Retina (tissue), 1 donor: ENCODE data around the gene CRY1.
"Not testable (repeated sequence)": the region's sequence is repeated elsewhere in the genome, so short reads cannot be mapped to it uniquely, and the experiment has no call there.

Source experiments
- DNase-seq: peaks from one replicate; pipeline ENCODE4 v3.0.0-alpha.2; 2016

Gene CRY1

DNA sequence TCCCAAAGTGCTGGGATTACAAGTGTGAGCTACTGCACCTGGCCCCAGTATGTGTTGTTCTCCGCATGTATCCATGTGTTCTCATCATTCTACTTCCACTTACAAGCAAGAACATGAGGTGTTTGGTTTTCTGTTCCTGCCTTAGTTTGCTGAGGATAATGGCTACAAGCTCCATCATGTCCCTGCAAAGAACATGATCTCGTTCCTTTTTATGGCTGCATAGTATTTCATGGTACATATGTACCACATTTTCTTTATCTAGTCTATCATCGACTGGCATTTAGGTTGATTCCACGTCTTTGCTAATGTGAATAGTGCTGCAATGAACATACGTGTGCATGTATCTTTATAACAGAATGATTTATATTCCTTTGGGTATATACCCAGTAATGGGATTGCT is 97.2 kb downstream of the CRY1 start:
- not testable (repeated sequence) for DNase-seq

DNA sequence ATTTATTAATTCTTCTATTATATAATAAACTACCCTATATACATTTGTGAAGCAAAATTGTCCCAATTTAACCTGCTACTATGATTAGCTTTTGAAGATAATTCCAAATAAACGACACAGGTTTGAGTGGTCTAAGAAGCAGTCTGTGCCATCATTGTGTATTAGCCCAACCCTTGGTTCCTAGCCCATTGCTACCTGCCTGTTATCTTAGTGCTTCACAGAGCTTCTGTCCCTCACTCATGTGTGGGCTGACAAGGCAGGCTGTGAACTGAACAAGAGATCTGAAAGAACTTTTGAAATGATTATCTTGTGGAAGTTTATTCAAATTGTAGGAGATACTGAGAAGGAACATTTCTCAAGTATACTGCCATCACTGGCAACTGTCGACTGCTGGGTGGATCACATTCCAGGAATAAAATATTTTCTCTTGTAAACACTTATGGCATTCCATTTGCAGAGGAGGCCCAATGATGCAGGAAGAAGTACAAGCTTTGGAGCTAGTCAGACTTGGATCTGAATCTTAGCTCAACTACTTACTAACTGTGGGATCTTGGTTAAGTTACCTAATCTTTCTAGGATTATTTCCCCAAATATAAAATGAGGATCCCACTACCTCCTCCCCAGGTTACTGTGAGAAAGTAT is 98.6 kb downstream of the CRY1 start:
- no peak for DNase-seq

DNA sequence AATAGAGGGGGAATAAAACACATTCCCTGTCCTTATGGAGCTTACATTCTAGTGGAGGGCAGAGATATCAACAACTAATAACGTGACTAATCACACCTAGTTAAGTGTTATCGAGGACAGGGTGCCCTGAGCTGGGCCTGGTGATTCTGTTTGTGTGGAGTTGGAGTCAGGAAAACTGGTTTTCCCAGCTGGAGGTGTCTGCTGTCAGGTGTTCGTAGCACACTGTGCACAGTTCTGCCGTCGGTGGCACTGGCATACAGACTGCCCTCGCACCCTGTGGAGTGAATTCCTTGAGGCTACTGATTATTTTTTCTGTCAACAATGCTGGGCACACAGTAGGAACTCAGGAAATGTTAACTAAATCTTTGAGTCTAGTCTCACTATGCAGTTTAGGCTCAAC is 105.5 kb downstream of the CRY1 start:
- no peak for DNase-seq

DNA sequence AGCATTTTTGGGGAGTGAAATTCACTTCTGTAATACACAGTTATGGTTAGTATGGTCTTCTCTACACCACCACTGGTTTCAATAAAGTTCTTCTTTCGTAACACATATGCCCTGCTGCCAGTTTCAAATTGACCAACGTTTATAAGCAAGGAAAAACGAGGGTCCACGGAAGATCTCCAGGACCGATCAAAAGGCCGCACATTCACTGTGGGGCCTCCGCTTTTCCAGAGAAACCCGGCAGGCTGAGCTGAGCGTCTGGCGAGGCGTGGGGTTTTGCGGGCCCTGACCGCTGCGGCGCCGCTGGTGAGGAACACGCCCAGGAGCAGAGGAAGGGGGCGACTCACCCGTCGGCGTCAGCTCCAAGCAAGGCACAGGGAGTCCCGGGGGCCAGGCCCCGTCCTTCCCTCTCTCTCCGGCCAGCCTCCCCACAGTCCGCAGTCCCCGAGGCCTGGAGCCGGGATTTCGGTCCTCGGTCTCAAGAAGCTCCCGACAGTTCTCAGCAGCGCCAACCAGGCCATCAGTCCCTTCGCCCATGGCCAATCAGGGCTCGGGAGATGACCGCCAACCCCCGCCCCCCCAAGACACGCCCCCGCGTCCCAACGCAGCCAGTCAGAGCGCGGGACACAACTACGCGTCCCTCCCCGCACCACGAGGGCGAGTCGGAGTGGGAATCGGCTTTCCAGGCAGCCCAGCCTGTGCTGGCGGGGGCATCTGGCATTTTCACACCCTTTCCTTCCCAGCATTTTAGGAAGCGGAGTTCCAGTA is 106.5 kb downstream of the CRY1 start, which contains the start of gene MTERF2:
Gene MTERF2, minus strand, starts transcription at position 522 of the 765 bp plus-strand sequence. CDS start 8,432 bp downstream, outside the sequence.
- DNase-seq, result peak; percentile 94

DNA sequence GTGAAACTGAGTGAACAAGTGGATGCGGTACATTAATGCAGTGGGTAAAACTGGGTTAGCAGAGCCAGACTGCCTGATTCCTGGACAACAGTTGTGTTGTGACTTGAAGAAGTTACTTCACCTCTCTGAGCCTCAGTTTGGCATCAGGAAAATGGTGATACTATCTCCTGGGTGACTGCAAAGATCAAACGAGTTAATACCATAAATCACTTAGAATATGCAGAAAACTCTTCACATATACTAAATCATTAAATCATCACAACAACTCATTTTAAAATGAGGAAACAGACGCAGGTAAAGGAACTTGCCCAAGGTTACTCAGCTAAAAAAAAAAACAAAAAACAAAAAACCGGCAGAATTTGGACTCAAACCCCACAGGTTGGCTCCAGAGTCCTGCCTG is 107.2 kb downstream of the CRY1 start:
- no peak for DNase-seq

DNA sequence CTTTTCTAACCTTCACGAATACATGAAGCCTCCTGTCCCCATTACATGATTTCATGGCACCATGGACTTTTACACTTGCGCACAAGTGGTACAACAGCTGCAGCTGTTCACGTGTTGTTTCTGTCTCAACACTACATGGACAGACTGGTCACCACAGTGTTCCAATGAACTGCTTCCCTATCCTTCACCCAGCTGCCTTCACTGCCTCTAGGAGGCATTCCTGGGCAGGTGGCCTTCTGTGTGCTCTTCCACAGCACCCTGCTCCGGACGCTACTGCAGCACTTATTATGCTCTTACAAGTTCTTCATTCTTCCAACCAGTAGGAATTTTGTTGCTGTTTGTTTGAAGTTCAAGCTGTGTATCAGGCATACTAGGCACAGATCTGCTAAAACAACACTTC is 107.9 kb downstream of the CRY1 start:
- no peak for DNase-seq

DNA sequence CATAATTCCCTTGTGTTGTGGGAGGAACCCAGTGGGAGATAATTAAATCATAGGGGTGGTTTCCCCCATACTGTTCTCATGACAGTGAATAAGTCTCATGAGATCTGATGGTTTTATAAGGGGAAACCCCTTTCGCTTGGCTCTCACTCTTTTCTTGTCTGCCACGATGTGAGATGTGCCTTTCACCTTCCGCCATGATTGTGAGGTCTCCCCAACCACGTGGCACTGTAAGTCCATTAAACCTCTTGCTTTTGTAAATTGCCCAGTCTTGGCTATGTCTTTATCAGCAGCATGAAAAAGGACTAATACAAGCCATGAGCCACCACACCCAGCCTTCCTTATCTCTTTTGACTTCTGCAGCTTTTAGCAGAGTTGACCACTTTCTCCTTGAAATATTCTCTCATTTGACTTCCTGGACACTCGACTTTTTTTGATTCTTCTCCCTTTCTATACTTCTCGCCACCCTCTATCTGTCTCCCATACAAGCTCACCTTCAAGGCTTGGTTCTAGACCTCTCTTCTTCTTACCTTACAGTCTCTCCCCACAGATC is 108.7 kb downstream of the CRY1 start:
- DNase-seq, result no peak

GRCh38 chr12:106982229-106982628 is 111.1 kb downstream of the CRY1 start:
- no peak for DNase-seq

GRCh38 chr12:106981788-106982187 is 111.6 kb downstream of the CRY1 start:
- no peak for DNase-seq

DNA sequence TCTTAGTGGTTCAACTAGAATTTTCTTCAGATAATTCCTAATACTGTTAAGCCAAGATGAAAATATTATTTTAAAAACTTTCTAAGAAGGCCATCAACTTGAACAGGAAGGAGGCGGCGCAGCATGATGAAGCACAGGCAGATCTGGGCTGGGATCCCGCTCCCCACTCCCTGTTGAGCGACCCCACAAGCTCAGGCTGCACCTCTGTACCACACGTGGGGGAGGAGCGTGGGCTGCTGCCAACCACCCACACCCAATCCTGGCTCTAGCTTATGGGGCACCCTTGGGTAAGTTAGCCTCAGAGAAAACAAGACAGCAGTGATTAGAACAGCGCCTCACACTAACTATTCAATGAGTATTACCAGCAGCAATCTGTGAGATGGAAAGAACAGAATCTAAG is 112.4 kb downstream of the CRY1 start:
- no peak for DNase-seq

GRCh38 chr12:106978035-106978800 is 115.1 kb downstream of the CRY1 start:
- no peak for DNase-seq

GRCh38 chr12:106976668-106977067 is 116.7 kb downstream of the CRY1 start:
- DNase-seq, result no peak

GRCh38 chr12:106975993-106976658 is 117.2 kb downstream of the CRY1 start:
- DNase-seq, result no peak

DNA sequence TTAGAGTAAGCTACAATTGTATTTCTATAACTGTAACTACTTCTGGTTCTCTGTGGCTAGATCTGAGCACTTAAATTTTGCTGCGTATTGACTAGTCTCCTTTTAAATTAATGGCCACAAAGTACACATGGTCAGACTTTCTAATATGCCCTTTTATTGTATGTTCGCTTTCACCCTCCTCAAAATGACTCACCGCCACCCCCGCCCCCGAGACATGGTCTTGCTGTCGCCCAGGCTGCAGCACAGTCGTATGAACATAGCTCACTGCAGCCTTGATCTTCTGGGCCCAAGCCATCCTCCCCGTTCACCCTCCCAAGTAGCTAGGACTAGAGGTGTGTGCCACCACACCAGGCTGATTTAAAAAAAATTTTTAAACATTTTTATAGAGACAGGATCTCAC is 118.3 kb downstream of the CRY1 start:
- DNase-seq, result no peak

DNA sequence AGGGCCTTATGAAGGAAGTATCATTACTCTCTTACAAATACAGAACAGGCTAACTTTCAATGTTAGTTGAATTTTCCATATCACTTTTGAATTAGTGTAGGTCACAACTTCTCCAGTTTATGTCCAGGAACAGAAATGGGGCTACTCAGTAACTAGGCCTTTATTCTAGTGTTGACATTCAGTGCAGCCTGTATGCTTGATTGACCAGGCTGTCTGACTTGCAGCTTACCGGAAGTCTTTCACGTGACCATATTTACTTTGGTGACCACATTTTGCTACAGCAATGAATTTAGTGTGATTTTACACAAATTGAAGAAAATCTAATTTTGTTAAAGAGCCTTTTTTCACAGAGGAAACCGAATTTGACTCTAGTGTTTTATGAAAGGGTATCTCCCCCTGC is 118.8 kb downstream of the CRY1 start:
- no peak for DNase-seq

GRCh38 chr12:106973545-106973944 is 119.8 kb downstream of the CRY1 start:
- DNase-seq, result no peak

- DNase-seq, result no peak
These were observed 122.3 kb downstream of the CRY1 start for GRCh38 chr12:106971065-106971464.

GRCh38 chr12:106964526-106964925 is 128.8 kb downstream of the CRY1 start:
- DNase-seq, result no peak

- DNase-seq, result no peak
These were observed 131.1 kb downstream of the CRY1 start for GRCh38 chr12:106962286-106962685.

DNA sequence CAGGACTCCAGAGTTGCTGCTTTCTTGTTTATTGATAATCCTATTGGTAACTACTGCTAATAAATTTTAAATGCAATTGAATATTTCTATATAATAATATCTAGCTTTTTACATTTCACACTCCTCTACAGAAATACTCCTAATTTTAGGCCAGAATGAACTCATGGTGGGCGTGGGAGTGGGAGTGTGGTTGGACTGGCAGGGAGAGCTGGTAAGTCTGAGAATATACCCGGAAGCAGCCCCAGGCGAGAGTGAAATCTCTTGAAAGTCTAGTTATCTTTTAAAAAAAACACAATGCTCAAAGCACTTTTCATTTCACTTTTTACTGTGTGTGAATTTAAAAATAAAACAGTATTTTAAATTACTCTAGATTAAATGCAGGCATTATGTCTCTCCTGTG is 132.9 kb downstream of the CRY1 start:
- no peak for DNase-seq

DNA sequence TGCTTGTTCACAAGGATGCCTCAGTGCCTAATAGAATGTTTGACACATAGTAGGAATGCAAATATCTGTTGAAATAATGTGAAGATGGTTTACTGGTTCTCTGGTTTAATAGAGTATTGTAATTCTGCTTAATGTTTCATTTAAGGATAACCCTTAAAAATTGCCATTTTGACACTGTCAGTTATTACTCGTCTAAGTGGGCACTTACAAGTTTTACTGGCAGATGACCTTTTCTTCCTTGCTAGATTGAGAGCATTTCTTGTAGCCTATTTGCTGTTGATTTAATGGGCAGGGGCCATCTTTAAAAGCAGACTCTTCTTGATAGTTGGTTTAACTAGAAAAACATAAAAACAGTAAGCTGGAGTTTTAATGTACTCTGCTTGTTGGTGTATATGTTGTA is 135.8 kb downstream of the CRY1 start:
- DNase-seq, result no peak

GRCh38 chr12:106956048-106956578 is 137.2 kb downstream of the CRY1 start:
- no peak for DNase-seq
